GM23248 (cell line): ENCODE data around the gene ALKBH3. TPM values are rescaled to one million over a fixed set of nuclear protein-coding genes. Genes with fewer than 3 reads are reported as not detected.

Experiments used
- DNase-seq: peaks from one replicate; pipeline ENCODE4 v3.0.0-alpha.2; 2015
- H2AFZ ChIP-seq: fragments of 200-600 bp; sonication (generic); 2 replicates; pipeline ENCODE4 v1.6.1; 2016; ENCODE audit warnings: antibody characterized with exemption
- H3F3A ChIP-seq: fragments of 200-600 bp; sonication (generic); 2 replicates; pipeline ENCODE4 v1.6.1; 2016; ENCODE audit warnings: mild to moderate bottlenecking, antibody characterized with exemption, mixed run types; ENCODE audit not compliant: insufficient read depth
- H3K27ac ChIP-seq: fragments of 200-600 bp; sonication (generic); 2 replicates; pipeline ENCODE4 v1.5.1; 2016; ENCODE audit warnings: mild to moderate bottlenecking
- H3K27me3 ChIP-seq: fragments of 200-600 bp; sonication (generic); replicated peaks from 2 replicates; pipeline ENCODE4 v1.6.1; 2016; ENCODE audit warnings: mild to moderate bottlenecking; ENCODE audit not compliant: insufficient read depth
- H3K36me3 ChIP-seq: fragments of 200-600 bp; sonication (generic); 2 replicates; pipeline ENCODE4 v1.6.1; 2016; ENCODE audit warnings: low read depth, mild to moderate bottlenecking
- H3K4me1 ChIP-seq: fragments of 200-600 bp; sonication (generic); 2 replicates; pipeline ENCODE4 v1.6.1; 2016; ENCODE audit warnings: mild to moderate bottlenecking; ENCODE audit not compliant: insufficient read depth
- H3K4me2 ChIP-seq: fragments of 200-600 bp; sonication (generic); one replicate; pipeline ENCODE4 v1.6.1; 2016; ENCODE audit warnings: mild to moderate bottlenecking; ENCODE audit not compliant: unreplicated experiment
- H3K4me3 ChIP-seq: fragments of 200-600 bp; sonication (generic); 2 replicates; pipeline ENCODE4 v1.5.1; 2016; ENCODE audit warnings: mild to moderate bottlenecking
- H3K79me2 ChIP-seq: fragments of 200-600 bp; sonication (generic); 2 replicates; pipeline ENCODE4 v1.6.1; 2016; ENCODE audit warnings: mild to moderate bottlenecking; ENCODE audit not compliant: insufficient read depth
- H3K9ac ChIP-seq: fragments of 200-600 bp; sonication (generic); 2 replicates; pipeline ENCODE4 v1.6.1; 2016; ENCODE audit warnings: mild to moderate bottlenecking
- H3K9me2 ChIP-seq: fragments of 200-600 bp; sonication (generic); 2 replicates; pipeline ENCODE4 v1.6.1; 2016; ENCODE audit warnings: mixed run types, mild to moderate bottlenecking, moderate library complexity; ENCODE audit not compliant: insufficient read depth
- H3K9me3 ChIP-seq: fragments of 200-600 bp; sonication (generic); one replicate; pipeline ENCODE4 v1.6.1; 2017; ENCODE audit warnings: low read depth
- H4K20me1 ChIP-seq: fragments of 200-600 bp; sonication (generic); 2 replicates; pipeline ENCODE4 v1.6.0; 2016; ENCODE audit not compliant: insufficient read depth
- EZH2 ChIP-seq: fragments of 200-600 bp; sonication (generic); IDR thresholded peaks from 2 replicates; pipeline ENCODE4 v1.6.1; 2018; ENCODE audit warnings: antibody characterized with exemption, mild to moderate bottlenecking; ENCODE audit not compliant: insufficient read depth, poor library complexity, severe bottlenecking
- EZH2phosphoT487 ChIP-seq: fragments of 200-600 bp; sonication (generic); IDR thresholded peaks from 2 replicates; pipeline ENCODE4 v1.6.1; 2018; ENCODE audit warnings: antibody characterized with exemption, moderate library complexity, mild to moderate bottlenecking, low read depth; ENCODE audit not compliant: insufficient read depth
- WGBS, 2 experiments: methylation state at CpG; one replicate each; pipeline ENCODE4 v1.1.6; 2015 to 2017; ENCODE audit warnings: low lambda C conversion rate in 2 of 2, low coverage in 1 of 2; ENCODE audit errors: missing lambda C conversion rate in 2 of 2; 5-methylcytosine and 5-hydroxymethylcytosine counted together
- in situ Hi-C: fragments of 300-500 bp; cut with MboI; formaldehyde crosslinking; loops from 2 replicates; pipeline ENCODE4 v1.15.0; 2020
- polyA plus RNA-seq: library from polyadenylated mRNA; unstranded; fragments of >200 nt; fragmentation: Nextera tagmentation; extraction: Ambion mirVana; gene quantifications from 2 replicates; pipeline ENCODE4 v1.2.1, GENCODE V29; 2016
- total RNA-seq: library from RNA; depleted of rRNA; stranded (reverse); fragments of >200 nt; shearing (Covaris generic); gene quantifications from 2 replicates; pipeline ENCODE4 v1.2.3, GENCODE V29; 2014

ALKBH3 gene
- total and polyA plus RNA-seq, 2 experiments from 2014 or later = 29.3 to 36.6 TPM

DNA sequence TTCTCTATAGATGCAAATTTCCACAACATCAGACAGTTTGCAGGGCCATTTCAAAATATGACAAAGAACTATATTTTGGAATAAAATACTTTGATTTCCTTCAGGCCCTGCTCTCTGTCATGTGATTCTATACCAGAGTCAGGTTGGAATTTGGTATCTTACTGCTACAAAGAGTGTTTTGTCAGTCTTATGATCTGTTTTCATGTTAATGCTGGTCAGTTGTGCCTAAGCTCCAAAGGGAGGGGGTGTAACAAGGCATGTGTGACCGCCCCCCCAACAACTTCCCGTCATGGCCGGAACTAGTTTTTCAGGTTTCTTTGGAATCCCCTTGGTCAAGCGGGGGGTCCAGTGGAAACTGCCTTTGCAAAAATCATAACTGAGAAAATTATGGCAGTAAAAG lies 76.9 kb downstream of the ALKBH3 start:
- Histone ChIP-seq H3K4me1 (peaks cover 17% of the 10 kb centered on the region), H3K9ac (no peak overlapping the region), H3K27me3 (no peaks in the 10 kb centered on the region), H3F3A (no peaks in the 10 kb centered on the region), H3K27ac (no peak overlapping the region), H3K36me3 (no peaks in the 10 kb centered on the region), H3K4me3 (no peak overlapping the region), H3K4me2 (no peak overlapping the region), H3K9me2 (no peaks in the 10 kb centered on the region), H2AFZ (no peak overlapping the region), H3K9me3 (no peaks in the 10 kb centered on the region), H4K20me1 (no peaks in the 10 kb centered on the region), H3K79me2 (no peaks in the 10 kb centered on the region)
- 79 to 81% methylated on average over 4 of the region's 4 CpGs for WGBS, 2 experiments
- DNase-seq = no peak
- no peak for TF ChIP-seq EZH2
- TF ChIP-seq EZH2phosphoT487 = no peak
- in situ Hi-C loops = no loop called here

DNA sequence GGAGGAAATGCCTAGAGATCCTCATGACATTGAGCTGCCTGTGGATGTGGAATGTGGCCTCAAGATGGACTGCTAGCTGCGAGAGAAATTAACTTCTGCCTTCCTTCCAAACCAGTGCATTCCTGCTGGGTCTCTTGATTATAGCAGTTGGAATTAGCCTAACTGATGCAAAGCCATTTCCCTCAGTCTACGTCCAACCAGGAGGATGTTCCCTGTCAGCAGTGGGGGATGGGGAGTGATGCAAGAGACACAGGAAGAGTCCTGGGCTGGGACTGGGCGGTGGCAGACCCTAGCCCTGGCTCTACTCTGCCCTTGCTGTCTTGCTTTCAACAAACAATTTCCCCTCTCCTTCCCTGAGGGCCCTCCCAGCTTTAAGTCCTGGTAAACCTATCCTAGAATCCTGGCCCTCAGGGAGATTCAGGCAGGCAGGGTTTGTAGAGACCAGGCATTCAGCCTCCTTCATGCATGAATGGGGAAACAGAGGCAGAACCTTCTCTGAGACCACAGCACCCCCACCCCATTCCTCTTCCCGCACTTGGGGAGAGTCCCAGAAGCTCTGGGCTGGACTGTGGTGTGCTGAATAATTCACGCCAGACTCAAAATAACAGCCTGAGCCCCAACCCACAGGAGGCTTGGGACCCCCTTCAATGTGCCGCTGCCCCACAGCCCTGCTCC lies 78.8 kb downstream of the ALKBH3 start:
- TF ChIP-seq EZH2phosphoT487 (no peak), EZH2 (no peak)
- in situ Hi-C loops = no loop called here
- H3K27me3 ChIP-seq = no peaks in the 10 kb centered on the region
- H3K36me3 ChIP-seq = no peaks in the 10 kb centered on the region
- H3K4me1 ChIP-seq = peaks cover 20% of the 10 kb centered on the region
- no peak for DNase-seq
- H3K9me3 ChIP-seq = no peaks in the 10 kb centered on the region
- H2AFZ ChIP-seq = no peak overlapping the region
- H3K79me2 ChIP-seq = no peaks in the 10 kb centered on the region
- 74% methylated on average over 6 of the region's 6 CpGs for WGBS, 2 experiments
- H4K20me1 ChIP-seq = no peaks in the 10 kb centered on the region
- H3K27ac ChIP-seq = no peak overlapping the region
- no peak overlapping the region for H3K4me2 ChIP-seq
- no peak overlapping the region for H3K9ac ChIP-seq
- H3K4me3 ChIP-seq = no peak overlapping the region
- H3K9me2 ChIP-seq = no peaks in the 10 kb centered on the region
- no peaks in the 10 kb centered on the region for H3F3A ChIP-seq

DNA sequence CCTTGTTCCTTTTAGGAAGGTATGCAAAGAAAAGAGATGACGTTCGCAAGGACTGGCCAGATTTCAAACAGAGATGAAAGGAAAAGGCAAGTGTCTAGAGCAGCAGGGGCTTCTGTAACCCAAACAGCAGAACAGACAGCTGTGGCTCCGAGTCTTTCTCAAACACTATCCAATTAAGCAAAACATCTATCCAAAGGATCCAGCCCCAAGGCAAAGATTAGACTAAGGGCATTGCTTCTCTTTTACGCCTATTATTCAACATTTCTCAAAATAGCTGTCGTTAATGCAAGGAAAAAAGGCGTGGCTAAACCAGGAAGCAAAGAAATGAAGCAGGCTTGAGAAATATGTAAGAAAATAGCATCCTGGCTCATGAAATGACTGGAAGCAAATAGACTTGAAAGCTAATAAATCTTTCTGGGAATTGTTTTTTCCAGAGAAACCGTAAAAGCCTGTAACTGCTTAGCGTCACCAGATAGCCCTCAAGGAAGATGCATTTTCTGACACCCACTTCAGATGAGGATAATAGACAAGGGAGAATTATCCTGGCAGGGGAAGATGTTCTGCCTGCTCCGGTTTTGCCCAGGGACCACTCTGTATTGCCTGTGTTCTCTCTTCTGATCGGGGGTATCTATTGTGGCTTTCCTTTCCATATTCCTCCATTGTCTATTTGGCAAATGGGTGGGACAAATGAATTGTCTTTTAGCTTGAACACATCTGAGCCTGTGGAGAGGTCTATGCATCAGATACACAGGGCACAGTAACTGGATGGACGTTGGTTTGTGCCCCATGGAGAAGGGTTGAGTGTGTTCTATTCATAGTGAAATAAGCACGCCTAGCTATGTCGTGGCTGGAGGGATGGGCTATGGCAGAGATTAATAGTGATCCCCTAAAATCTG lies 82.0 kb downstream of the ALKBH3 start:
- peak overlapping the region; percentile 40; the same call in 1 of the 2 replicates for H3K4me3 ChIP-seq
- in situ Hi-C loops = no loop called here
- no peak overlapping the region for H3K9ac ChIP-seq
- no peaks in the 10 kb centered on the region for H3K9me2 ChIP-seq
- no peaks in the 10 kb centered on the region for H3K27me3 ChIP-seq
- H3F3A ChIP-seq = no peaks in the 10 kb centered on the region
- H2AFZ ChIP-seq = peak overlapping the region; percentile 78
- H3K36me3 ChIP-seq = no peaks in the 10 kb centered on the region
- no peak for TF ChIP-seq EZH2
- TF ChIP-seq EZH2phosphoT487 = no peak
- peak; percentile 47 for DNase-seq
- 0 out of 2 replicates have a peak, but pooled peaks cover 7% of the 10 kb centered on the region for H3K4me1 ChIP-seq
- peak overlapping the region; percentile 62 for H3K4me2 ChIP-seq
- no peaks in the 10 kb centered on the region for H4K20me1 ChIP-seq
- no peak overlapping the region for H3K27ac ChIP-seq
- H3K79me2 ChIP-seq = no peaks in the 10 kb centered on the region
- H3K9me3 ChIP-seq = no peaks in the 10 kb centered on the region
- 19 to 25% methylated on average over 13 of the region's 13 CpGs for WGBS, 2 experiments

DNA sequence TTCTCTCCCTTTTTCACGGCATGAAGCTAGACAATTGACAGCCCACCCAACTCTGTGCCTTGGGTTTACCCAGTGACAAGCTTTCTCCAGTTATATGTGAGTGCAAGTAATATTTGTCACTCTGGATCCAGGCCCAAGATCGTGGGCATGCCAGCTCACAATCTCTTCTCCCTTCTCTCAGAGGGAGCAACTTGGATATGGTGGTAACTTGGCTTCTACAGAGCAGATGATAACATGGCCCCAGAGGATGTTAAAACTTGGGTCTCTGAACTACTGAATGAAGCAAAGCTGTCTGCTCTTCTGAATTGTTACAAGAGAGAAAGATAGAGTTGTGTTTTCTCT lies 82.6 kb downstream of the ALKBH3 start:
- no peaks in the 10 kb centered on the region for H3K27me3 ChIP-seq
- no peaks in the 10 kb centered on the region for H3F3A ChIP-seq
- 45 to 50% methylated on average over 2 of the region's 2 CpGs for WGBS, 2 experiments
- no peaks in the 10 kb centered on the region for H4K20me1 ChIP-seq
- H3K9ac ChIP-seq = no peak overlapping the region
- H3K4me3 ChIP-seq = no peak overlapping the region
- in situ Hi-C loops = no loop called here
- DNase-seq = no peak
- H3K9me2 ChIP-seq = no peaks in the 10 kb centered on the region
- 0 out of 2 replicates have a peak, but pooled peaks cover 7% of the 10 kb centered on the region for H3K4me1 ChIP-seq
- no peaks in the 10 kb centered on the region for H3K79me2 ChIP-seq
- no peaks in the 10 kb centered on the region for H3K36me3 ChIP-seq
- H3K9me3 ChIP-seq = no peaks in the 10 kb centered on the region
- H2AFZ ChIP-seq = 0 out of 2 replicates have a peak overlapping the region, but pooled peaks have one; percentile 78
- no peak overlapping the region for H3K4me2 ChIP-seq
- TF ChIP-seq EZH2 = no peak
- no peak for TF ChIP-seq EZH2phosphoT487
- H3K27ac ChIP-seq = no peak overlapping the region
